Skeletal muscle tissue (tissue), 4 donors: Measurements from ENCODE around the gene NAA38. TPM values are rescaled to one million over a fixed set of nuclear protein-coding genes. Genes with fewer than 3 reads are reported as not detected.
A peak's percentile ranks its signal among the peaks of the same experiment; 100 is the strongest.

Experiments used
- H3K27ac ChIP-seq: one replicate; pipeline ENCODE4 v1.7.0; 2013; ENCODE audit warnings: mild to moderate bottlenecking, low read depth, low read length, inconsistent platforms
- H3K27me3 ChIP-seq, 3 donors: one replicate each; pipeline ENCODE4 v1.7.0; 2013; ENCODE audit warnings: low read length in 3 of 3; ENCODE audit not compliant: control insufficient read depth in 3 of 3, insufficient read depth in 3 of 3
- H3K36me3 ChIP-seq, 3 donors: one replicate each; pipeline ENCODE4 v1.7.0; 2013; ENCODE audit warnings: low read length in 3 of 3; ENCODE audit not compliant: control insufficient read depth in 3 of 3, insufficient read depth in 3 of 3
- H3K4me1 ChIP-seq, 3 donors: one replicate each; pipeline ENCODE4 v1.7.0; 2013; ENCODE audit warnings: low read length in 3 of 3, mild to moderate bottlenecking in 3 of 3; ENCODE audit not compliant: control insufficient read depth in 3 of 3, insufficient read depth in 3 of 3
- H3K4me3 ChIP-seq, 3 donors: one replicate each; pipeline ENCODE4 v1.7.0; 2013; ENCODE audit warnings: low read length in 3 of 3
- H3K9ac ChIP-seq, 3 donors: one replicate each; pipeline ENCODE4 v1.7.0; 2013; ENCODE audit warnings: low read length in 3 of 3, mild to moderate bottlenecking in 3 of 3, moderate library complexity in 2 of 3, low read depth in 1 of 3
- H3K9me3 ChIP-seq, 3 donors: one replicate each; pipeline ENCODE4 v1.7.0; 2013; ENCODE audit warnings: low read length in 3 of 3; ENCODE audit not compliant: control insufficient read depth in 3 of 3
- total RNA-seq: library from RNA; depleted of rRNA; stranded (reverse); fragments of >200 nt; gene quantifications from one replicate; pipeline ENCODE4 v1.2.3, GENCODE V29; 2014
- donor health status: Osteomylitis.

Gene NAA38
- total RNA-seq, result 50.1 TPM

GRCh38 chr17:7856811-7857712, at the start of gene NAA38:
Gene NAA38 (minus strand): TSS chr17:7857559. CDS start chr17:7857463, 96 bp downstream.
- Histone ChIP-seq H3K4me1 (peaks cover 37 to 45% (median 41%) of the 10 kb centered on the region in 3 donors), H3K36me3 (peaks cover 10 to 21% (median 18%) of the 10 kb centered on the region in 3 donors)

GRCh38 chr17:7903154-7904103, 46.1 kb upstream of the NAA38 start:
- no peak overlapping the region for H3K27ac ChIP-seq
- peaks cover 51 to 73% (median 51%) of the 10 kb centered on the region in 3 donors for H3K36me3 ChIP-seq
- no peak overlapping the region for H3K4me3 ChIP-seq
- H3K4me1 ChIP-seq, result no peaks in the 10 kb centered on the region
- H3K9ac ChIP-seq, result no peak overlapping the region
- no peaks in the 10 kb centered on the region for H3K9me3 ChIP-seq
- H3K27me3 ChIP-seq, result no peaks in the 10 kb centered on the region

More at GRCh38 chr17:7856811-7857712, at the start of gene NAA38:
- no peaks in the 10 kb centered on the region for H3K27me3 ChIP-seq
- peak within 1 kb of the TSS; percentile 88 for H3K27ac ChIP-seq
- H3K4me3 ChIP-seq, result peak within 1 kb of the TSS; percentile 84 to 98 (median 85)
- peak within 1 kb of the TSS; percentile 79 to 95 (median 90) for H3K9ac ChIP-seq
- no peaks in the 10 kb centered on the region for H3K9me3 ChIP-seq

DNA sequence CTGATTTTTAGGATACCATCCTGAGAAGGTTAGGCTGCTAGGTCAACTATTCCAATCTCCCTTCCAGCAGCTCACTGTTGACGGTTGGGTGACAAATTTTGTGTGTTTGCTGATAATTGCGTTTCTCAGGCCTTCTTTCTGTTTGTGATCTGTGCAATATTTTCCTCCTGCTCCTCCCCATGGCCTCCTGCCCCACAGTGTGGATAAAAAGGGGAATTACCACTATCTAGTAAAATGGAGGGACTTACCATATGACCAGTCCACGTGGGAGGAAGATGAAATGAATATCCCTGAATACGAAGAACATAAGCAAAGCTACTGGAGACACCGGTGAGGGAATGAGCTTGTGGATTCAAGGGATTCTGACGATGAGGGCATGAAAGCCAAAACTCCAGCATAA, 40.4 kb upstream of the NAA38 start:
- H3K9me3 ChIP-seq, result no peaks in the 10 kb centered on the region
- no peak overlapping the region for H3K27ac ChIP-seq
- H3K4me1 ChIP-seq, result peaks cover 0 to 2% (median 0%) of the 10 kb centered on the region in 3 donors
- H3K36me3 ChIP-seq, result peaks cover 33 to 53% (median 39%) of the 10 kb centered on the region in 3 donors
- H3K4me3 ChIP-seq, result no peak overlapping the region
- no peaks in the 10 kb centered on the region for H3K27me3 ChIP-seq
- no peak overlapping the region for H3K9ac ChIP-seq

- H3K27me3 ChIP-seq, result no peaks in the 10 kb centered on the region
- H3K9ac ChIP-seq, result no peak overlapping the region
- no peak overlapping the region for H3K27ac ChIP-seq
- H3K36me3 ChIP-seq, result peaks cover 33 to 49% (median 39%) of the 10 kb centered on the region in 3 donors
- H3K4me1 ChIP-seq, result peaks cover 0 to 2% (median 0%) of the 10 kb centered on the region in 3 donors
- no peak overlapping the region for H3K4me3 ChIP-seq
- H3K9me3 ChIP-seq, result no peaks in the 10 kb centered on the region
These were observed 39.7 kb upstream of the NAA38 start for GRCh38 chr17:7897090-7897489.

DNA sequence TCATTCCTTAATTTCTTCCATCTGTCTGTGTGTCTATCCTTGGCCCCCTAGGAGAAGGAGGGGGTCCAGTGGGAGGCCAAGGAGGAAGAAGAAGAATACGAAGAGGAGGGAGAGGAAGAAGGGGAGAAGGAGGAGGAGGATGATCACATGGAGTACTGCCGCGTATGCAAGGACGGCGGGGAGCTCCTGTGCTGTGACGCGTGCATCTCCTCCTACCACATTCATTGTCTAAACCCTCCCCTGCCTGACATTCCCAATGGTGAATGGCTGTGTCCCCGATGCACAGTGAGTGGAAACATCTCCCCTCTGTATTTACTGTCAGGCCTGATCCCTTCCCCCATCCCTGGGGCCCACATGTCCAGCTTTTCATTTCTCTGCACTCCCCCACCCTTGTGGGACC, 37.5 kb upstream of the NAA38 start:
- peaks cover 2 to 5% (median 2%) of the 10 kb centered on the region in 3 donors for H3K4me1 ChIP-seq
- no peak overlapping the region for H3K4me3 ChIP-seq
- H3K9ac ChIP-seq, result no peak overlapping the region
- no peaks in the 10 kb centered on the region for H3K27me3 ChIP-seq
- H3K36me3 ChIP-seq, result peaks cover 33 to 45% (median 36%) of the 10 kb centered on the region in 3 donors
- no peaks in the 10 kb centered on the region for H3K9me3 ChIP-seq
- H3K27ac ChIP-seq, result no peak overlapping the region

DNA sequence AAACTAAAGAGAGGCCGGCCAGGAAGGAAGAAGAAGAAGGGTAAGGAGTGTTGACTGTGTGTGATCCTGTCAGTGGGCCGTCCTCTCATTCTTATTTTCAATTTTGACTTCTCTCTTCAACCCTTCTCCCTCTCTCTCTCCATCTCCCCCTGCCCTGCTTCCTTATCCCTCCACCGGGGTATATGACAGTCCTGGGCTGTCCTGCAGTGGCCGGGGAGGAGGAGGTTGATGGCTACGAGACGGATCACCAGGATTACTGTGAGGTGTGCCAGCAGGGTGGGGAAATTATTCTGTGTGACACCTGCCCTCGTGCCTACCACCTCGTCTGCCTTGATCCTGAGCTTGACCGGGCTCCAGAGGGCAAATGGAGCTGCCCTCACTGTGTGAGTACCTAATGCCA, 36.9 kb upstream of the NAA38 start:
- Histone ChIP-seq H3K9ac (no peak overlapping the region), H3K27me3 (no peaks in the 10 kb centered on the region), H3K4me3 (no peak overlapping the region), H3K4me1 (peaks cover 8 to 12% (median 8%) of the 10 kb centered on the region in 3 donors), H3K9me3 (no peaks in the 10 kb centered on the region), H3K36me3 (peaks cover 27 to 39% (median 29%) of the 10 kb centered on the region in 3 donors), H3K27ac (no peak overlapping the region)

DNA sequence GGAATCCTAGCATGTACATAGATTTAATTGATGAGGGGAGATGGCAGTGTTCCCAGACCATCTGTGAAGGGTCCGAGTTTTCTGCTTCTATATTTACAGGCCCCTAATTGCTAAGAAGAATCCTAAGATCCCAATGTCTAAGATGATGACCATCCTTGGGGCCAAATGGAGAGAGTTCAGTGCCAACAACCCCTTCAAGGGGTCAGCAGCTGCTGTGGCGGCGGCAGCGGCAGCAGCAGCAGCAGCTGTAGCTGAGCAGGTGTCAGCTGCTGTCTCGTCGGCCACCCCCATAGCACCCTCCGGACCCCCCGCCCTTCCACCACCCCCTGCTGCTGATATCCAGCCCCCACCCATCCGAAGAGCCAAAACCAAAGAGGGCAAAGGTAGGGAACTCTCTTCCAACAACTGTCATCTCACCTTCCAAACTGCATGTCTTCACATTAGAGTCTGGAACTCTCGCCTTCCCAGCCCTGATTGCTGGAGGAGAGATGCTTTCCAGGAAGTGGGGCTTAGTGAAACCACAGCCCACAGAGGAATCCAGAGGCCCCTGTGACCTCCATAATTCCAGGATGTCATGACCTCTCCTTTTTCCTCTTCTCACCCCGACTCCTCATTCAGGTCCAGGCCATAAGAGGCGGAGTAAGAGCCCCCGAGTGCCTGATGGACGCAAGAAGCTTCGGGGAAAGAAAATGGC, 36.0 kb upstream of the NAA38 start:
- H3K36me3 ChIP-seq, result peaks cover 23 to 33% (median 29%) of the 10 kb centered on the region in 3 donors
- no peak overlapping the region for H3K27ac ChIP-seq
- peaks cover 17 to 21% (median 17%) of the 10 kb centered on the region in 3 donors for H3K4me1 ChIP-seq
- H3K9ac ChIP-seq, result no peak overlapping the region
- H3K27me3 ChIP-seq, result peaks cover 0 to 2% (median 0%) of the 10 kb centered on the region in 3 donors
- H3K9me3 ChIP-seq, result no peaks in the 10 kb centered on the region
- H3K4me3 ChIP-seq, result no peak overlapping the region

DNA sequence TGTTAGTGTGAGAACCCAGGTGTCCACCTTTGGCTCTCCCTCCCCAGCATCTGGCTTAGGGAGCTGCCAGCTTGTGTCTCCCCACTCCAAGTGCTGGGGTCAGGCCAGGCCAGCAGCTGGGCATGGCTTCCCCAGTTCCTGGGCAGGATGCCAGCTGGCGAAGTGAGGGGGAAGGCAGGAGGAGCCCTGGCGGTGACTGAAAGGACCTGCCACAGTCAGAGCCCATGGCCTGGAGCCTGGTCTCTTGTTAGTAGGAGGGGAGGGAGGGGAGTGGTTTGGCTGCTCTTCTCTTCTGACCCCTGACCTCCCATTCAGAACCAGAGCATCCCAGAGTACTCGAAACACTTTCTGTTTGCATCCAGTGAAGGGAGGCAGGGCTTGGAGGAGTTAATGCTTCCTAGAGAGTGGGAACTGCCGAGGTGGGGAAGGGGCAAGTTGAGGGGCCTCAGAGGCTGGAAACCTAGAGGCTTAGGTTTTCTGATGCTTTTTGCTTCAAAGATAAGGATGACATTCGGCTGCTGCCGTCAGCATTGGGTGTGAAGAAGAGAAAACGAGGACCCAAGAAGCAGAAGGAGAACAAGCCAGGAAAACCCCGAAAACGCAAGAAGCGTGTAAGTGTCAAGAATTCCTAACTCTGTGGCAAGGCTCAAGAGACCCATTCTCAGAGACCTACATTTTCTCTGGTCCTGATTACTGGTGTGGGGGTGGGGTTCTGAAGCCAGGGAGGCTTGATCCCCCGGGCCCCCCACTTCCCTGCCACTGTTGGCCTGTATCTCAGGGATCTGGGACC, 32.0 kb upstream of the NAA38 start:
- H3K9me3 ChIP-seq, result no peaks in the 10 kb centered on the region
- peak overlapping the region in 2 of 3 donors; percentile 55 to 56 for H3K4me3 ChIP-seq
- peaks cover 0 to 29% (median 8%) of the 10 kb centered on the region in 3 donors for H3K27me3 ChIP-seq
- peak overlapping the region in 2 of 3 donors; percentile 47 to 57 for H3K9ac ChIP-seq
- H3K27ac ChIP-seq, result peak overlapping the region; percentile 77
- H3K4me1 ChIP-seq, result peaks cover 44 to 47% (median 46%) of the 10 kb centered on the region in 3 donors
- peaks cover 12 to 16% (median 14%) of the 10 kb centered on the region in 3 donors for H3K36me3 ChIP-seq
